CD14-positive monocyte (primary cell): ENCODE measurements around the gene RAG2. TPM values are rescaled to one million over a fixed set of nuclear protein-coding genes. Genes with fewer than 3 reads are reported as not detected.

ENCODE experiments used
- DNase-seq, 3 donors: peaks; one replicate each; pipeline ENCODE4 v3.0.0-alpha.2; 2011 to 2022
- H2AFZ ChIP-seq: 2 replicates; pipeline ENCODE4 v1.6.0; 2012; ENCODE audit warnings: mild to moderate bottlenecking, low read depth, low read length, inconsistent platforms; ENCODE audit not compliant: insufficient read depth, poor library complexity, severe bottlenecking
- H3K27ac ChIP-seq, 2 donors: 1 replicate in 1 of 2; 2 replicates in 1 of 2; pipeline ENCODE4 v1.5.1; 2012 to 2013; ENCODE audit warnings: low read length in 2 of 2, control low read depth in 1 of 2, inconsistent platforms in 1 of 2, low read depth in 1 of 2, mild to moderate bottlenecking in 1 of 2
- H3K27me3 ChIP-seq, 2 donors: one replicate each; pipeline versions ENCODE4 v1.6.0 to v1.6.1; 2011 to 2013; ENCODE audit warnings: low read length in 2 of 2; ENCODE audit not compliant: control insufficient read depth in 2 of 2, insufficient read depth in 2 of 2
- H3K36me3 ChIP-seq, 2 donors: replicated peaks in 1 of 2; 1 replicate in 1 of 2; 2 replicates in 1 of 2; pipeline versions ENCODE4 v1.5.1 to v1.6.1; 2012 to 2013; ENCODE audit warnings: low read length in 2 of 2, control low read depth in 1 of 2, inconsistent platforms in 1 of 2, mild to moderate bottlenecking in 1 of 2; ENCODE audit not compliant: insufficient read depth in 2 of 2, control insufficient read depth in 1 of 2
- H3K4me1 ChIP-seq, 2 donors: 1 replicate in 1 of 2; 2 replicates in 1 of 2; pipeline versions ENCODE4 v1.5.1 to v1.6.1; 2012 to 2013; ENCODE audit warnings: low read length in 2 of 2, control low read depth in 1 of 2, inconsistent platforms in 1 of 2, mild to moderate bottlenecking in 1 of 2, moderate library complexity in 1 of 2; ENCODE audit not compliant: insufficient read depth in 2 of 2, control insufficient read depth in 1 of 2
- H3K4me2 ChIP-seq: replicated peaks from 2 replicates; pipeline ENCODE3; 2012; ENCODE audit warnings: low read length, moderate library complexity, mild to moderate bottlenecking; ENCODE audit not compliant: poor library complexity, severe bottlenecking; ENCODE audit errors: extremely low read depth
- H3K4me3 ChIP-seq, 3 experiments: fragments of 200-600 bp in 1 of 3; sonication (generic) in 1 of 3; replicated peaks in 1 of 3; 1 replicate in 2 of 3; 2 replicates in 1 of 3; pipeline ENCODE4 v1.5.1; 2011 to 2013; ENCODE audit warnings: low read length in 3 of 3, mild to moderate bottlenecking in 3 of 3, control low read depth in 2 of 3, low read depth in 2 of 3, inconsistent platforms in 1 of 3, moderate library complexity in 1 of 3
- H3K79me2 ChIP-seq: 2 replicates; pipeline ENCODE4 v1.6.0; 2012; ENCODE audit warnings: mild to moderate bottlenecking, control low read depth, inconsistent platforms, low read length, moderate library complexity; ENCODE audit not compliant: insufficient read depth
- H3K9ac ChIP-seq: 2 replicates; pipeline ENCODE4 v1.6.0; 2017; ENCODE audit warnings: low read length, mild to moderate bottlenecking; ENCODE audit not compliant: insufficient read depth, poor library complexity, severe bottlenecking
- H3K9me3 ChIP-seq, 2 donors: replicated peaks in 1 of 2; 1 replicate in 1 of 2; 2 replicates in 1 of 2; pipeline versions ENCODE4 v1.5.1 to v1.6.1; 2012 to 2013; ENCODE audit warnings: low read length in 2 of 2, control low read depth in 1 of 2; ENCODE audit not compliant: control insufficient read depth in 1 of 2, insufficient read depth in 1 of 2
- H4K20me1 ChIP-seq: 2 replicates; pipeline ENCODE4 v1.6.0; 2012; ENCODE audit warnings: mild to moderate bottlenecking, low read length, control low read depth, moderate library complexity; ENCODE audit not compliant: insufficient read depth
- H3K27ac Mint-ChIP-seq, 7 donors: one replicate each; pipeline ENCODE4 v1.8.0; 2020; ENCODE audit warnings: mild to moderate bottlenecking in 7 of 7, mixed read lengths in 7 of 7, moderate library complexity in 6 of 7, inconsistent platforms in 2 of 7
- H3K27me3 Mint-ChIP-seq, 3 donors: one replicate each; pipeline ENCODE4 v1.8.0; 2021 to 2022; ENCODE audit warnings: low read depth in 3 of 3, mild to moderate bottlenecking in 3 of 3, mixed read lengths in 3 of 3, moderate library complexity in 3 of 3, inconsistent platforms in 1 of 3
- H3K36me3 Mint-ChIP-seq, 2 donors: one replicate each; pipeline ENCODE4 v1.8.0; 2020; ENCODE audit warnings: mixed read lengths in 2 of 2, inconsistent platforms in 1 of 2, mild to moderate bottlenecking in 1 of 2
- H3K4me1 Mint-ChIP-seq: one replicate; pipeline ENCODE4 v1.8.0; 2020; ENCODE audit warnings: mild to moderate bottlenecking, mixed read lengths
- H3K4me3 Mint-ChIP-seq, 2 donors: one replicate each; pipeline ENCODE4 v1.8.0; 2020; ENCODE audit warnings: mild to moderate bottlenecking in 2 of 2, mixed read lengths in 2 of 2, moderate library complexity in 1 of 2
- H3K9me3 Mint-ChIP-seq, 7 donors: one replicate each; pipeline ENCODE4 v1.8.0; 2020 to 2022; ENCODE audit warnings: mixed read lengths in 7 of 7, mild to moderate bottlenecking in 6 of 7, moderate library complexity in 6 of 7, inconsistent platforms in 2 of 7
- CTCF ChIP-seq: fragments of 200-600 bp; IDR thresholded peaks from one replicate; pipeline ENCODE4 v1.8.0; 2022; ENCODE audit warnings: antibody characterized with exemption, mild to moderate bottlenecking
- WGBS: methylation state at CpG from one replicate; pipeline ENCODE4 v1.1.5; 2013; ENCODE audit warnings: missing lambda C conversion rate; ENCODE audit not compliant: insufficient coverage; 5-methylcytosine and 5-hydroxymethylcytosine counted together
- intact Hi-C, 2 donors: fragments of 100-400 bp; cut with micrococcal nuclease; formaldehyde crosslinking; loops; one replicate each; pipeline versions ENCODE4 v1.15.0 to v1.15.1; 2023
- polyA plus RNA-seq, 3 donors: library from polyadenylated mRNA; depleted of rRNA in 1 of 3; unstranded in 2 of 3; stranded (reverse) in 1 of 3; fragments of 300-500 nt in 2 of 3; fragments of >200 nt in 1 of 3; fragmentation: Illumina TruSeq in 2 of 3; gene quantifications; 1 replicate in 2 of 3; 2 replicates in 1 of 3; pipeline ENCODE4 v1.2.3, GENCODE V29; 2012 to 2021

Gene RAG2
- polyA plus RNA-seq, 3 donors, result not detected

- H3K4me1 Mint-ChIP-seq, result no peaks in the 10 kb centered on the region
- H3K9ac ChIP-seq, result no peak overlapping the region
- no peaks in the 10 kb centered on the region for H3K27me3 ChIP-seq
- intact Hi-C loops, result no loop called here
- H4K20me1 ChIP-seq, result no peaks in the 10 kb centered on the region
- H3K4me1 ChIP-seq, result no peaks in the 10 kb centered on the region
- no CpG with 5 or more reads among the region's 4 CpGs for WGBS
- TF ChIP-seq CTCF, result no peak
- H3K4me2 ChIP-seq, result no peak overlapping the region
- no peak for DNase-seq
- no peaks in the 10 kb centered on the region for H3K9me3 ChIP-seq
- peaks cover 9 to 21% of the 10 kb centered on the region in 2 donors for H3K36me3 Mint-ChIP-seq
- no peak overlapping the region for H3K4me3 Mint-ChIP-seq
- H2AFZ ChIP-seq, result no peak overlapping the region
- no peaks in the 10 kb centered on the region for H3K36me3 ChIP-seq
- no peak overlapping the region for H3K27ac Mint-ChIP-seq
- no peaks in the 10 kb centered on the region for H3K27me3 Mint-ChIP-seq
- no peaks in the 10 kb centered on the region for H3K79me2 ChIP-seq
- H3K4me3 ChIP-seq, result no peak overlapping the region
- H3K9me3 Mint-ChIP-seq, result peaks cover 0 to 10% (median 2%) of the 10 kb centered on the region in 7 donors
- no peak overlapping the region for H3K27ac ChIP-seq
Observed at GRCh38 chr11:36635066-36635862, 37.2 kb upstream of the RAG2 start.

- H3K27me3 Mint-ChIP-seq, result no peaks in the 10 kb centered on the region
- no peak overlapping the region for H3K27ac Mint-ChIP-seq
Observed at GRCh38 chr11:36631774-36632173, 33.7 kb upstream of the RAG2 start.

More at GRCh38 chr11:36631774-36632173, 33.7 kb upstream of the RAG2 start:
- Histone ChIP-seq H3K79me2 (no peaks in the 10 kb centered on the region), H3K27ac (no peak overlapping the region), H3K4me2 (no peak overlapping the region), H3K36me3 (no peaks in the 10 kb centered on the region), H3K9ac (no peak overlapping the region), H2AFZ (no peak overlapping the region), H4K20me1 (no peaks in the 10 kb centered on the region), H3K9me3 (no peaks in the 10 kb centered on the region), H3K27me3 (no peaks in the 10 kb centered on the region), H3K4me3 (no peak overlapping the region), H3K4me1 (no peaks in the 10 kb centered on the region)
- no peak for DNase-seq
- H3K4me1 Mint-ChIP-seq, result peaks cover under 1% of the 10 kb centered on the region
- TF ChIP-seq CTCF, result no peak
- H3K9me3 Mint-ChIP-seq, result peaks cover 0 to 2% (median 0%) of the 10 kb centered on the region in 7 donors
- no CpG with 5 or more reads among the region's 2 CpGs for WGBS
- H3K4me3 Mint-ChIP-seq, result no peak overlapping the region
- intact Hi-C loops, result no loop called here
- H3K36me3 Mint-ChIP-seq, result peaks cover 0 to 10% of the 10 kb centered on the region in 2 donors
